Vagina (tissue), 2 donors: Measurements from ENCODE around the gene L3MBTL4. TPM values are rescaled to one million over a fixed set of nuclear protein-coding genes. Genes with fewer than 3 reads are reported as not detected.
"Not testable (repeated sequence)": the region's sequence is repeated elsewhere in the genome, so short reads cannot be mapped to it uniquely, and the experiment has no call there.

ENCODE experiments used
- DNase-seq, 2 donors: peaks; one replicate each; pipeline ENCODE4 v3.0.0-alpha.2; 2017; ENCODE audit errors: extremely low spot score in 2 of 2
- H3K27ac ChIP-seq: fragments of 200-600 bp; sonication (generic); one replicate; pipeline ENCODE4 v1.5.1; 2019
- H3K27me3 ChIP-seq: fragments of 200-600 bp; sonication (generic); one replicate; pipeline ENCODE4 v1.5.1; 2019
- H3K36me3 ChIP-seq, 2 donors: fragments of 200-600 bp; sonication (generic); one replicate each; pipeline ENCODE4 v1.5.1; 2017 to 2019
- H3K4me1 ChIP-seq: fragments of 200-600 bp; sonication (generic); one replicate; pipeline ENCODE4 v1.5.1; 2019
- H3K4me3 ChIP-seq, 2 donors: fragments of 200-600 bp; sonication (generic); 1 replicate in 1 of 2; 2 replicates in 1 of 2; pipeline ENCODE4 v1.5.1; 2016 to 2019
- H3K9me3 ChIP-seq: fragments of 200-600 bp; sonication (generic); one replicate; pipeline ENCODE4 v1.5.1; 2019
- CTCF ChIP-seq, 3 experiments: fragments of 450-650 bp in 2 of 3; fragments of 200-600 bp in 1 of 3; sonication (generic) in 1 of 3; IDR thresholded peaks; one replicate each; pipeline ENCODE4 v1.5.1; 2017 to 2019; ENCODE audit warnings: antibody characterized with exemption in 3 of 3, mild to moderate bottlenecking in 2 of 3, moderate library complexity in 2 of 3
- POLR2A ChIP-seq, 2 donors: fragments of 450-650 bp; IDR thresholded peaks; one replicate each; pipeline ENCODE4 v1.6.1; 2017; ENCODE audit warnings: antibody characterized with exemption in 2 of 2, mild to moderate bottlenecking in 2 of 2, moderate library complexity in 2 of 2
- POLR2AphosphoS5 ChIP-seq, 2 donors: sonication (generic); formaldehyde crosslinking; IDR thresholded peaks; one replicate each; pipeline ENCODE4 v1.9.0; 2017; ENCODE audit warnings: antibody characterized with exemption in 2 of 2, mild to moderate bottlenecking in 2 of 2, low read depth in 1 of 2; ENCODE audit not compliant: insufficient read depth in 1 of 2
- intact Hi-C: fragments of 100-400 bp; cut with DNase I; formaldehyde crosslinking; loops from one replicate; pipeline ENCODE4 v1.15.1; 2023
- total RNA-seq: library from RNA; depleted of rRNA; stranded (reverse); fragments of >200 nt; gene quantifications from one replicate; pipeline ENCODE4 v1.2.3, GENCODE V29; 2016

The L3MBTL4 gene
- total RNA-seq, 1 donor from 2014 or later: 9.6 TPM

GRCh38 chr18:6052449-6052913 is 362.2 kb downstream of the L3MBTL4 start:
- no peak overlapping the region for H3K27ac ChIP-seq
- no peaks in the 10 kb centered on the region for H3K36me3 ChIP-seq
- H3K27me3 ChIP-seq: no peaks in the 10 kb centered on the region
- DNase-seq: no peak
- no peak for TF ChIP-seq CTCF (IDR thresholded peaks at IDR 0.05)
- TF ChIP-seq POLR2A (IDR thresholded peaks at IDR 0.05): no peak
- TF ChIP-seq POLR2AphosphoS5 (IDR thresholded peaks at IDR 0.05; ENCODE audit: insufficient read depth in 1 of 2, low read depth in 1 of 2): no peak
- intact Hi-C loops: no loop called here
- no peaks in the 10 kb centered on the region for H3K9me3 ChIP-seq
- H3K4me1 ChIP-seq: no peaks in the 10 kb centered on the region
- no peak overlapping the region for H3K4me3 ChIP-seq

GRCh38 chr18:6047596-6047995 is 367.1 kb downstream of the L3MBTL4 start:
- intact Hi-C loops, DNase-seq: not testable (repeated sequence)

GRCh38 chr18:6044773-6045172 is 369.9 kb downstream of the L3MBTL4 start:
- no peak overlapping the region for H3K4me3 ChIP-seq
- no peak overlapping the region for H3K27ac ChIP-seq
- DNase-seq: no peak
- TF ChIP-seq POLR2A (IDR thresholded peaks at IDR 0.05) (no peak), POLR2AphosphoS5 (IDR thresholded peaks at IDR 0.05; ENCODE audit: insufficient read depth in 1 of 2, low read depth in 1 of 2) (no peak), CTCF (IDR thresholded peaks at IDR 0.05) (no peak)
- peaks cover 3% of the 10 kb centered on the region for H3K9me3 ChIP-seq
- no peaks in the 10 kb centered on the region for H3K36me3 ChIP-seq
- H3K27me3 ChIP-seq: no peaks in the 10 kb centered on the region
- no peaks in the 10 kb centered on the region for H3K4me1 ChIP-seq
- intact Hi-C loops: no loop called here

More at GRCh38 chr18:6047596-6047995, 367.1 kb downstream of the L3MBTL4 start:
- not testable (repeated sequence) for H3K36me3 ChIP-seq, H3K27ac ChIP-seq, H3K9me3 ChIP-seq, H3K4me1 ChIP-seq, H3K4me3 ChIP-seq, H3K27me3 ChIP-seq

- TF ChIP-seq CTCF (IDR thresholded peaks at IDR 0.05) (no peak), POLR2AphosphoS5 (IDR thresholded peaks at IDR 0.05; ENCODE audit: insufficient read depth in 1 of 2, low read depth in 1 of 2) (no peak), POLR2A (IDR thresholded peaks at IDR 0.05) (no peak)
- no peaks in the 10 kb centered on the region for H3K36me3 ChIP-seq
- no peak overlapping the region for H3K4me3 ChIP-seq
- H3K9me3 ChIP-seq: peaks cover 3% of the 10 kb centered on the region
- intact Hi-C loops: no loop called here
- no peak for DNase-seq
- H3K4me1 ChIP-seq: no peaks in the 10 kb centered on the region
- H3K27me3 ChIP-seq: no peaks in the 10 kb centered on the region
- H3K27ac ChIP-seq: no peak overlapping the region
These were observed 370.4 kb downstream of the L3MBTL4 start for GRCh38 chr18:6044319-6044718.

- TF ChIP-seq POLR2A (IDR thresholded peaks at IDR 0.05) (no peak), POLR2AphosphoS5 (IDR thresholded peaks at IDR 0.05; ENCODE audit: insufficient read depth in 1 of 2, low read depth in 1 of 2) (no peak), CTCF (IDR thresholded peaks at IDR 0.05) (no peak)
- H3K36me3 ChIP-seq: no peaks in the 10 kb centered on the region
- no peaks in the 10 kb centered on the region for H3K9me3 ChIP-seq
- intact Hi-C loops: no loop called here
- H3K4me1 ChIP-seq: no peaks in the 10 kb centered on the region
- no peak overlapping the region for H3K4me3 ChIP-seq
- H3K27me3 ChIP-seq: no peaks in the 10 kb centered on the region
- no peak overlapping the region for H3K27ac ChIP-seq
- no peak for DNase-seq
These were observed 375.7 kb downstream of the L3MBTL4 start for GRCh38 chr18:6039055-6039454.
